Epithelial cell of prostate (primary cell): ENCODE results near the gene RIMS4.
"Not testable (repeated sequence)": the region's sequence is repeated elsewhere in the genome, so short reads cannot be mapped to it uniquely, and the experiment has no call there.

Experiments used
- DNase-seq: peaks from one replicate; pipeline ENCODE4 v3.0.0-alpha.2; 2011; ENCODE audit warnings: low read depth, low spot score
- H3K27ac ChIP-seq: fragments of 450-650 bp; 2 replicates; pipeline ENCODE4 v1.5.1; 2017; ENCODE audit warnings: mild to moderate bottlenecking

RIMS4 gene

GRCh38 chr20:44768854-44769480, 41.4 kb downstream of the RIMS4 start:
- no peak for DNase-seq
- H3K27ac ChIP-seq, result no peak overlapping the region

GRCh38 chr20:44768256-44768655, 42.1 kb downstream of the RIMS4 start:
- no peak for DNase-seq

GRCh38 chr20:44765701-44766347, 44.5 kb downstream of the RIMS4 start:
- peak; percentile 59 for DNase-seq

More at GRCh38 chr20:44768256-44768655, 42.1 kb downstream of the RIMS4 start:
- no peak overlapping the region for H3K27ac ChIP-seq

GRCh38 chr20:44765091-44765490, 45.3 kb downstream of the RIMS4 start:
- no peak overlapping the region for H3K27ac ChIP-seq
- no peak for DNase-seq

More at GRCh38 chr20:44765701-44766347, 44.5 kb downstream of the RIMS4 start:
- H3K27ac ChIP-seq, result no peak overlapping the region

GRCh38 chr20:44763798-44764197, 46.5 kb downstream of the RIMS4 start:
- H3K27ac ChIP-seq, DNase-seq: not testable (repeated sequence)

- DNase-seq, result no peak
- no peak overlapping the region for H3K27ac ChIP-seq
These were observed 47.7 kb downstream of the RIMS4 start for GRCh38 chr20:44762466-44763140.

- no peak overlapping the region for H3K27ac ChIP-seq
- no peak for DNase-seq
These were observed 48.9 kb downstream of the RIMS4 start for GRCh38 chr20:44761423-44761822.

- no peak overlapping the region for H3K27ac ChIP-seq
- no peak for DNase-seq
These were observed 50.8 kb downstream of the RIMS4 start for GRCh38 chr20:44759595-44759994.

- no peak for DNase-seq
- no peak overlapping the region for H3K27ac ChIP-seq
These were observed 51.9 kb downstream of the RIMS4 start for GRCh38 chr20:44758247-44759101.

GRCh38 chr20:44756956-44757355, 53.4 kb downstream of the RIMS4 start:
- DNase-seq, result no peak
- H3K27ac ChIP-seq, result no peak overlapping the region

GRCh38 chr20:44756011-44756688, 54.2 kb downstream of the RIMS4 start:
- H3K27ac ChIP-seq, result no peak overlapping the region
- no peak for DNase-seq

- no peak for DNase-seq
- H3K27ac ChIP-seq, result no peak overlapping the region
These were observed 55.8 kb downstream of the RIMS4 start for GRCh38 chr20:44754554-44754953.

GRCh38 chr20:44752099-44752931, 58.0 kb downstream of the RIMS4 start:
- H3K27ac ChIP-seq, result no peak overlapping the region
- DNase-seq, result no peak

GRCh38 chr20:44750081-44750805, 60.1 kb downstream of the RIMS4 start:
- no peak overlapping the region for H3K27ac ChIP-seq
- DNase-seq, result no peak

- no peak overlapping the region for H3K27ac ChIP-seq
- no peak for DNase-seq
These were observed 62.4 kb downstream of the RIMS4 start for GRCh38 chr20:44748005-44748370.

- H3K27ac ChIP-seq, result peak overlapping the region; percentile 49
- peak; percentile 55 for DNase-seq
These were observed 63.0 kb downstream of the RIMS4 start for GRCh38 chr20:44747166-44748004.

- peak overlapping the region; percentile 49 for H3K27ac ChIP-seq
- DNase-seq, result no peak
These were observed 63.8 kb downstream of the RIMS4 start for GRCh38 chr20:44746367-44747165.
